GM21423 (cell line): ENCODE results near the gene INSYN2B.
"Not testable (repeated sequence)": the region's sequence is repeated elsewhere in the genome, so short reads cannot be mapped to it uniquely, and the experiment has no call there.

Experiments used
- ATAC-seq: cut with Tn5 transposase; IDR thresholded peaks from one replicate; pipeline ENCODE4 v1.9.1; 2021; ENCODE audit warnings: mild to moderate bottlenecking, moderate library complexity; ENCODE audit not compliant: unreplicated experiment

Gene INSYN2B

GRCh38 chr5:169973056-169973455 lies 7.2 kb downstream of the INSYN2B start:
- ATAC-seq: no peak

- ATAC-seq: no peak
Observed at GRCh38 chr5:169971780-169972179, 8.5 kb downstream of the INSYN2B start.

- no peak for ATAC-seq
Observed at GRCh38 chr5:169970911-169971765, 9.2 kb downstream of the INSYN2B start.

GRCh38 chr5:169970339-169970738 lies 10.0 kb downstream of the INSYN2B start:
- peak; percentile 70 for ATAC-seq

GRCh38 chr5:169964246-169964645 lies 16.0 kb downstream of the INSYN2B start:
- ATAC-seq: no peak

GRCh38 chr5:169960659-169961058 lies 19.6 kb downstream of the INSYN2B start:
- ATAC-seq: no peak

GRCh38 chr5:169958278-169958677 lies 22.0 kb downstream of the INSYN2B start:
- no peak for ATAC-seq

- ATAC-seq: no peak
Observed at GRCh38 chr5:169956756-169957155, 23.5 kb downstream of the INSYN2B start.

GRCh38 chr5:169956126-169956525 lies 24.2 kb downstream of the INSYN2B start:
- no peak for ATAC-seq

- ATAC-seq: no peak
Observed at GRCh38 chr5:169954786-169955185, 25.5 kb downstream of the INSYN2B start.

GRCh38 chr5:169953196-169953595 lies 27.1 kb downstream of the INSYN2B start:
- not testable (repeated sequence) for ATAC-seq

GRCh38 chr5:169950333-169950732 lies 30.0 kb downstream of the INSYN2B start:
- no peak for ATAC-seq

GRCh38 chr5:169946743-169947295 lies 33.5 kb downstream of the INSYN2B start:
- no peak for ATAC-seq

GRCh38 chr5:169945831-169946261 lies 34.4 kb downstream of the INSYN2B start:
- no peak for ATAC-seq

GRCh38 chr5:169944922-169945680 lies 35.2 kb downstream of the INSYN2B start:
- peak; percentile 51 for ATAC-seq

- no peak for ATAC-seq
Observed at GRCh38 chr5:169944115-169944514, 36.2 kb downstream of the INSYN2B start.

- ATAC-seq: no peak
Observed at GRCh38 chr5:169943026-169943425, 37.3 kb downstream of the INSYN2B start.

- ATAC-seq: no peak
Observed at GRCh38 chr5:169942181-169942580, 38.1 kb downstream of the INSYN2B start.

- no peak for ATAC-seq
Observed at GRCh38 chr5:169941542-169941941, 38.8 kb downstream of the INSYN2B start.

GRCh38 chr5:169939731-169940130 lies 40.6 kb downstream of the INSYN2B start:
- ATAC-seq: no peak

- no peak for ATAC-seq
Observed at GRCh38 chr5:169938439-169938838, 41.9 kb downstream of the INSYN2B start.

GRCh38 chr5:169935762-169936161 lies 44.5 kb downstream of the INSYN2B start:
- ATAC-seq: no peak
